ENCODE measurements around the gene GNL3L.
"Not testable (repeated sequence)": the region's sequence is repeated elsewhere in the genome, so short reads cannot be mapped to it uniquely, and the experiment has no call there.

GNL3L gene, protein sequence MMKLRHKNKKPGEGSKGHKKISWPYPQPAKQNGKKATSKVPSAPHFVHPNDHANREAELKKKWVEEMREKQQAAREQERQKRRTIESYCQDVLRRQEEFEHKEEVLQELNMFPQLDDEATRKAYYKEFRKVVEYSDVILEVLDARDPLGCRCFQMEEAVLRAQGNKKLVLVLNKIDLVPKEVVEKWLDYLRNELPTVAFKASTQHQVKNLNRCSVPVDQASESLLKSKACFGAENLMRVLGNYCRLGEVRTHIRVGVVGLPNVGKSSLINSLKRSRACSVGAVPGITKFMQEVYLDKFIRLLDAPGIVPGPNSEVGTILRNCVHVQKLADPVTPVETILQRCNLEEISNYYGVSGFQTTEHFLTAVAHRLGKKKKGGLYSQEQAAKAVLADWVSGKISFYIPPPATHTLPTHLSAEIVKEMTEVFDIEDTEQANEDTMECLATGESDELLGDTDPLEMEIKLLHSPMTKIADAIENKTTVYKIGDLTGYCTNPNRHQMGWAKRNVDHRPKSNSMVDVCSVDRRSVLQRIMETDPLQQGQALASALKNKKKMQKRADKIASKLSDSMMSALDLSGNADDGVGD

DNA sequence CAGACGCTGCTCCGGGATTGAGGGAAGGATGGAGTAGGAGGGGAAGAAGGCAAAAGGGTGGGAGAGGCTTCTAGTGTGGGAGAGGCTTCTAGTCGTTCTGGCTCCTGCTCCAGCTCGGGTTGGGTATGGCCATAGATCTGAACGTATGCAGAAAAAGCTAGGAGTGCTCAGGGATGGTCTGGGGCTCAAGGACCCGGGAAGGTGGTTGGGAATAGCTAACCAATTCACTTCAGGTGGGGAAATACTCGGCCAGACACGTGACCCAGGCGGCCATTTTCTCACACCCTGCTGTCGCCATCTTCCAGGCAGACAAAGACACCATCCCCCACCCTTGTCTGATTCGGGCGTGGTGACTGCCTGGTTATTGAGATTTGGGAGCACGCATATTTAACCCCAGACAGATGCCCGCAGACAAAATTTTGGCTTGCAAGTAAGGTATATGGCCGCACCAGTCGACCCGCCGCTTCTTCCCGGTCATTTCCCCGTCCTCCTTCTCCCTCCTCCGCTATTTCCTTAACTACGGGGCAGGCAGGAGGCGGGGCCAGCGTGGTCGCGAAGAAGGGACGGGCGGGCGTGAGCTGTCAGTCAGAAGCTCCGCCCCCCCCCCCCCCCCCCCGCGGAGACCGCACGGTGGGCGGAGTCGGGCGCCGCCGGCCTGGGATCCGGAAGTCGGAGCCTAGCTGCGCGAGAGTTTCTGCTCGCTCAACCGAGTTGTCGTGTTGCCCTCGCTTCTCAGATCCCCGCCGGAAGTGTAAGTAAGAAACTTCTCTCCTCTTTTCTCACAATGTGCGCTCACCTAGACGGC lies at the start of gene GNL3L:
TSS of gene GNL3L (plus strand) at position 668 of the 805 bp plus-strand sequence. CDS start 2,348 bp downstream, outside the sequence.
- peak; percentile 49 to 59 for DNase-seq (ENCODE audit: extremely low read depth in 1 of 2, low read depth in 1 of 2)

DNA sequence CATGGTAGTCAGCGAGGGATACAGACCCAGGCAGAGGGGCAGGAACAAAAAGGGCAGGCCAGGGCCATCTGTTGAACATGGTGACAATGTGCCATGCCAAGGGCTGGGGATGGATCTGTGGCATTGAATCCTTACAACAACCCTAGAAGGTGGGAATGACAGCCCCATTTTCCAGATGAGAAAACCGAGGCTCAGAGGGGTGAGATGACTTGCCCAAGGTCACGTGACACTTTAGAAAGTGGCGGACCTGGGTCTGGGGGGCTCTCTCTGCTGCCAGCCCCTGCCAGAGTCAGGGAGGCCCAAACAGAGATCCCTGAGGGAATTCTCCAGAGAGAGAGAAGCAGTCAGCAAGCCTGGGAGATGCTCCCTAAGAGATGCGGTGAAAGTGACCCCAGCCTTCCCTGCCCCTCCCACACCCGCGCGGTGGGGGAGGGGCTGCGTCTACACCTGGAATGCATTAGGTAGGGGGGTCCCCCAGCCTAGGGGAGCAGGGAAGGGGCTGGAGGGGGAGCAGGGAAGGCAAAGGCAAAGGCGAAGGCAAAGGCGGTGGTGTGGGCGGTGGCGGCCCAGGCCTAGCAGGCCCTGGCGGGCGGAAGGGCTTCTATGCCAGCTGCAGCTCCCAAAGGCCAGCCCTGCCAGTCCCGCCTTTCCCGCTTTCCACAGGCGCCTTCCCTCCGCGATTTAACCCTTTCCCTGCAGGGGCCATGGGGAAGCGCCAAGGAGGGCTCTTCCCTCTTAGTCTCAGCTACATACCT lies 47.0 kb upstream of the GNL3L start:
- DNase-seq (ENCODE audit: extremely low read depth in 1 of 2, low read depth in 1 of 2), result no peak

DNA sequence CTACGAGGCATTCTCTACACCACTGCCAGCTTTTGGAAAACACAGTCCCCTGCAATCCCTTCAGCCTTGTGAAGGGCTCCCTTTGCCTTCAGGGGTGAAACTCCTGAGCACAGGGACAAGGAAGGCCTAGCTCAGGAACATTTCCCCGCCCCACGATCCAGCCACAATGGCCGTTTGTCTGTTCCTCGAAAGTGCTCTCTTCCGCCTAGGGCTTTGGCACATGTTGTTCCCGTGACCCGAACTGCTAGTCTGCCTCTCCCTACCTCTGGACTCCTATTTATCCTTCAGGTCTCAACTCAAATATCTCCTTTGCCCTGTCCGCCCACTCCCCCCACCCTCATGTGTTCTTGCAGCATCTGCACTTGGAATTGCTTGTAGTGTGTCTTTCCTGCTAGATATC lies 46.1 kb upstream of the GNL3L start:
- no peak for DNase-seq (ENCODE audit: extremely low read depth in 1 of 2, low read depth in 1 of 2)

DNA sequence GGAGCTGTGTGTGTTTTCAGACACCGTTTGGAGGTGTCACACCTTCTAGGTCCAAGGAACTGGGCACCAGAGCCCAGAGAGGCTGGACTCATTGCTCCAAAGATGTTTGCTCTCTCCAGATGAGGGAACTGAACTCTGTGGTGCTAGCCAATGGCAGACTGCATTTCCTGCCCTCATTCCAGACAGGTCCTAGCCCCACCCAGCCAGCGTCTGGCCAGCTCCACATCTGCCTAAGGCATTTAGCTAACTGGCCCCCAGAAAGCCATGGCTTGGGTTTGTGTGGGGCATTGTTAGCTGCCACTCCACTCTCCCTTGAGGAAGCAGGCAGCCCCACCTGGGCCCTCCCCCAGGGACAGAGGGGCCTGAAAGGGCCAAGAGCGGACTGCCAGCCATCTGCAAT lies 45.4 kb upstream of the GNL3L start:
- DNase-seq (ENCODE audit: extremely low read depth in 1 of 2, low read depth in 1 of 2), result no peak

DNA sequence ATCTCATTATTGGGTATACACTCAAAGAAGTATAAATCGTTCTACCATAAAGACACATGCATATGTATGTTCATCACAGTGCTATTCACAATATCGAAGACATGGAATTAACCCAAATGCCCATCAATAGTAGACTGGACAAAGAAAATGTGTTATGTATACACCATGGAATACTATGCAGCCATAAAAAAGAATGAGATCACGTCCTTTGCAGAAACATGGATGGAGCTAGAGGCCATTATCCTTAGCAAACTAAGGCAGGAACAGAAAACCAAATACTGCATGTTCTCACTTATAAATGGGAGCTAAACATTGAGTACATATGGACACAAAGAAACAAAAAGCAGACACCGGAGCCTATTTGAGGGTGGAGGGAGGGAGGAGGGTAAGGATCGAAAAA lies 40.2 kb upstream of the GNL3L start:
- not testable (repeated sequence) for DNase-seq (ENCODE audit: extremely low read depth in 1 of 2, low read depth in 1 of 2)

DNA sequence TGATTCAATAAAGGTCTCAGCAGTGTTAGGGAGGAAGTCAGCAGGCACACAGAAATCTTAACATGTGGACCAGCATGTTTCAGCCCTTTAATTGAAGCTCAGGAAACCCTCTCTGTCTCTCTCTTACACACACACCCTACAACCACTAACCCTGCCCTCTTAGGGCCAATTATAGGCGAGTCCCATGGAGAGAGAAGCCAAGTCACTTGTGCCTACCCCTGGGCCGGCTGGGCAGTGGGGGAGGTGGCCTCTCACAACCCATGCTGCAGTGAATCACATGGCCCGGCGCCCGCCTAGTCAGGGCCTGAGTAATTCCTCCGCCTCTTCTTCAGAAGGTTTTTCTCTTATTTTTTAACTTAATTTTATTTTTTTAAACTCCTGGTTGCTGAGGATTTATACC lies 37.7 kb upstream of the GNL3L start:
- no peak for DNase-seq (ENCODE audit: extremely low read depth in 1 of 2, low read depth in 1 of 2)

DNA sequence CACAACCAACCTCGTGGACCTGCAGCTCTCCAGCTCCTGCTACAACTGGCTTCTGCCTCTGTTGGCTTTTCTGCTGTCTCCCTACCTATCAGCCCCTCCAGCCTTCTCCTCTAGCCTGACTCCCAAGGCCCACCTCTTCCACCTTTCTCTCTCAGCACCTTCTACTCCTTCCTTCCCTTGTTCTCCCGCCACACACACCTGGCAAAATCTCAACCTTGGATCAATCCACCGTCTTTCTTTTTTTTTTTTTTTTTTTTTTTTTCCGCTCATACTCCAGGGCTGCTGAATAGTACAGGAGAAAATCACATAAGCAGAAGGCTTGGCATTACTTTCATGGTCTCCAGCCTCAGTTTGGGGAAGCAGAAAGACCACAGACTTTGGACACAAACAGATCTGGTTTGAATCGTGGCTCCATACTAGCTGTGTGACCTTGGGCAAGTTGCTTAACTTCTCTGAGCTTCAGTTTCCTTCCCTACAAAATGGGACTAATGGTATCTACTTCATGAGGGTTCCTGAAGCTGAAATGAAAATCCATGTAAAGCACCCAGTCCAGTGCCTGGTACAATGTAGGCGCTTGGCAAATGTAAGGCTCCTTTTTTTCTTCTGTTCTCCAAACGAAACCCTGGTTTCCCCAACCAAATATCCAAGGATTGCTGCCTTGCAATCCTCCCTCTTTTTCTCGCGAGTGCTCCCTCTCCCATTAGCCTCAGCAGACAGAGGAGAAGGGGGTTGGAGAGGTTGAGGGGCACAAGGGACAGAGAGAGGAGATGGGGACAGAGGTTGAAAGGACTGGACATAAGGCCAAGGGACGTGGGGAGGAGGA lies 35.6 kb upstream of the GNL3L start:
- no peak for DNase-seq (ENCODE audit: extremely low read depth in 1 of 2, low read depth in 1 of 2)

DNA sequence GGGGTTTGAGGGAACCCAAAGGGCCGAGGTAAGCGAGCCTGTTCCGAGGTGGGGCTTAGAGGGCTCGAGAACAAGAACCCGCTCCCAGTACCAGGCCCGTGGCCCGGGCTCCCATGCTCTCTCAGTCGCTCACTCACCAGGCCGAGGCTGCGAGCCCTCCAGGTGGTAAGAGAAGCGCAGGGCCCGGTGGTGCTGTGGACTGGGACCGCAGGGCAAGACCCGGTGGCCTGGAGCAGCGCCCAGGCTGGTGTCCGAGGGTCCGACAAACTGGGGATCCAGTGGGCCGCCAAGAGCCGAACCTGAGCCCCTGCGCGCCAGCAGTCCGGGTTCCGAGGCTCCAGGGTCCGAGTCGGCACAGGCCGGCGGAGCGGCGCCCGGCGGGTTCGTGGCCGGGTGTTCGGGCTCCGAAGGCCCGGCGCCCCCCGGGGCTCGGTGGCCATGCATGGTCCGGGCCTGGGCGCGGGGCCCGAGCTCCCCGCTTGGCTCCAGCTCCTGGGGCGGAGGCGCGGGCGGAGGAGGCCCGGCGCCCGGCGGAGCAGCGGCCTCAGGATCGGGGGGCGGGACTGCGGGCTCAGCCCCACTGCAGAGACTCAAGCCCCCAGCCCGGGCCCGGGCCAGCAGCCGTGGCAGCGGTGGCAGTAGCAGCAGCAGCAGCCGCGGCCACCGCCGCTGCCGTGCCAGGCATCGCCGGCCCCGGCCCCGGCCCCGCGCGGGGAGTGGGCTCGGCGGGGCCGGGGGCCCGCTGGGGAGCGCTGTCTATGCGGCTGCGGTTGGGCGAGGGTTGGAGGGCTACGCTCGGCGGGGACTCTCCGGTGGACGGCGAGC lies 34.8 kb upstream of the GNL3L start:
- DNase-seq (ENCODE audit: extremely low read depth in 1 of 2, low read depth in 1 of 2), result no peak

DNA sequence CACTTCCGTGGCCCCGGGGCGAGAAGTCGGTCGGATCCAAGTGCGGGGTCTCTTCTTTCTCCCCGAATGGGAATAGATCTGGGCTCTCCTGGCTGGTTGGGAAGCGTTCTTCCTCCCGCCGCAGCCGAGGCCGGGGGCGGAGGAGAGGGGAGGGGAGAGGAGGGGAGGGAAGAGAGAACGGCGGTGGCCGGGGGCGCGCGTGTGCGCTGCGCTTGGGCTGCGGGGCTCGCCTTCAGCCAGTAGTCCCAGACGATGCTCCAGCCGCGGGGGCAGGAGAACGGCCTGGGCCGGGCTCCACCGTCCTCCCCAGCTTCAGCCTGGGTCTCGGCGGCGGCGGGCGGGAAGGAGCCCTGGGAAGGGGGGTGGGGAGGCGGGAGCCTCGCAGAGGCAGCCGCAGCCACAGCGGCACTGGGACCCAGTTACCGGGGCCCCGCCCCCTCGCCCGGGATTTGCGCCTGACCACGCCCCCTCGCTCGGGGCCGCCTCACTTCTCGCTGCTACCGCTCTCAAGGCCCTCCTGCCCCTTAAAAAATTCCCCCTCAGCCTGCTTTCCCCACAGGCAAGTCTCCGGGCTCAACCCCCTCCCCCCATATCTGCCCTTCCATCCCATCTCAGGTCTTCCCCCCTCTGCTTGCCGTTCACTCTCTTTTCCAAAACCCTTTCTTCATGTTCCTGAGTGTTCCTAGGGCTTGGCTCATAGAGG lies 34.1 kb upstream of the GNL3L start, which contains the start of gene FGD1:
TSS of gene FGD1 (minus strand) at position 421 of the 703 bp plus-strand sequence. CDS start 802 bp downstream, outside the sequence.
- peak in 1 of 2 donors; percentile 22 for DNase-seq (ENCODE audit: extremely low read depth in 1 of 2, low read depth in 1 of 2)

DNA sequence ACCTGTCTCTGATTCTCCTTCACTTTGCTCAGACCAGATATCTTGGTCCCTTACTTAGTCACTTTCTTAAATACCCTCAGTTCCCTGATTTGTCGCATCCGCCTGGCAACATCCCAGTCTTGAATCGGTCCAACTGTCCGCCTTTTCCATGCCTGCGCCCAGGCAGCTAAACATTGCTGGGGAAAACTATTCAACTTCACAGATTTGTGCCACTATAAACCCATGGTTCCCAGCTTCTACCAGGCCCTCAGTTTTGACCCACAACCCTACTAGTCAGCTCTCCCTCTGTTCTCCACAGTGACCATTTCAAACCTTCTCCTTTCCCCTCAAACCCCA lies 33.5 kb upstream of the GNL3L start:
- DNase-seq (ENCODE audit: extremely low read depth in 1 of 2, low read depth in 1 of 2), result no peak

DNA sequence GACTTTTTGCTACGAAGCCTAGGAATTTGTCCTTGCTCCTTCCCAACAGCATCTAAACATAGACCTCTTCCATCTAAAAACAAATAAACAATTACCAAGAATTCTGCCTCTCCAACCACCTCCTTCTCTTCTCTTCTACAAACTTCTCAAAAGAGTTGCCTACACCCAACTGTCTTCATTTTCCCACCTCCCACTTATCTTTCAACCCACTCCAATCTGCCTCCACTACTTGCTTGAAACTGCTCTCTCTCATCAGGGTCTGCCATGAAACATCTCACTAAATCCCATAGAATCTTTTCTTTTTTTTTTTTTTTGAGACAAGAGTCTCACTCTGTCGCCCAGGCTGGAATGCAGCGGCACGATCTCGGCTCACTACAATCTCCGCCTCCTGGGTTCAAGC lies 33.1 kb upstream of the GNL3L start:
- no peak for DNase-seq (ENCODE audit: extremely low read depth in 1 of 2, low read depth in 1 of 2)

DNA sequence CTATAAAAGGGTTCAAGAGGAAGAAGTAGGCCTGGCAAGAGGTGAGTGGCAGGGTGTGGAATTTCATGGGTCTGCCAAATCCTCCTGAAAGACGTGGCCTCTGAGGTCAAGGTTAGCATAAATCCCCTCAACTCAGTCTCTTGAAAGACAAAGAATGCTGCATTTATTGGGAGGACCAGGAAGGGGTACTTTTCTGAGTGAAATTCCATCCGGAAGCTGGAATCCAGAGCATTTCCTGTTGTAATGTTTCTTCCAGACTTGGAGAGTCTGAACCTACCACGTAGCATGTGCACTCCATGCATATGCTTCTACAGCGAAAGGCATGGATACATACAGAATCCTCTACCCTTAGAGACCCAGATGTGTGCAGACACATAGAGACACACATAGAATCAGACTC lies 20.6 kb upstream of the GNL3L start:
- DNase-seq (ENCODE audit: extremely low read depth in 1 of 2, low read depth in 1 of 2), result no peak

DNA sequence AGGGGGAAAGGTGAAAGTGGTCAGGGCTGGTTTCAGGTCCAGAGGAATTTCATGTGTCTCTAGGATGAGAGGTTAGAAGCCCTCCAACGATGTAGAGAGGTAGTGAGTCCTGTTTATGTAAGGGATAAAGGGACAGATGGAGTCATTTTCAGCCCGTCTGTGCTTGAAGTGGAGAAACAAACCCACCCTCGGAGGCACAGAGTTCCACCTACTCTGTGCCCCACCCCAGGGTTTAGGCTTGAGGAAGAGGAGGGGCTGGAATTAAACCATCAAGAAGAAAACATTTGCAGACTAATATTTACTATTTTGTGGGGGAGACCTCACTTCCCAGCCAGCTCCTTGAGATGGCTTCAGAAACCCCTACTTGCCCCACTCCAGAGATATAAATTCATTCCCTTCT lies 868 bp upstream of the GNL3L start:
- DNase-seq (ENCODE audit: extremely low read depth in 1 of 2, low read depth in 1 of 2), result no peak

DNA sequence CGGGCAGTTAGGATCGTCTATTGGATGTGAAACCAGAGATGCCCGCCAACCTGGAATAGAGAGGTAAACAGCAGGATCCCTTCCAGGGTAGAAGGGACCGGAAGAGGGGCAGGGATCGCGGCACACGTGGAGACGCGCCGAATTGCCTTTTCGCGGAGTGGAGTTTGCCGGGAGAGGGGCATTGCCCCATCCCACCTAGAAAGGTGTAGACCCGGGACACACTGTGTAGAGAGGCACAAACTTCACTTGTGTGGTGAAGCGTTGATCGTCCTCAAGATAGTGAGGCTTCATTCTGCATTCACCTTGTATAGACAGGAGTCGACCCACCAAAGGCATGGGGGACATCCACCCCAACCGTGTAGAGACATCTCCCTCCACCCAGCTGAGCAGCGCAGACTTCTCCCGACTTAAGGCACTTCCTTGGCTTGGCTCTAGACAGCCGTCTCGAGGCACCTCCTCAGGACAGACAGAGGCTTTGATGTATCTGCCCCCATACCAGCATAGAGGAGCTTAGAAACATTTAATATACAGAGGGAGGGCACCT lies 410 bp downstream of the GNL3L start:
- DNase-seq (ENCODE audit: extremely low read depth in 1 of 2, low read depth in 1 of 2), result no peak

DNA sequence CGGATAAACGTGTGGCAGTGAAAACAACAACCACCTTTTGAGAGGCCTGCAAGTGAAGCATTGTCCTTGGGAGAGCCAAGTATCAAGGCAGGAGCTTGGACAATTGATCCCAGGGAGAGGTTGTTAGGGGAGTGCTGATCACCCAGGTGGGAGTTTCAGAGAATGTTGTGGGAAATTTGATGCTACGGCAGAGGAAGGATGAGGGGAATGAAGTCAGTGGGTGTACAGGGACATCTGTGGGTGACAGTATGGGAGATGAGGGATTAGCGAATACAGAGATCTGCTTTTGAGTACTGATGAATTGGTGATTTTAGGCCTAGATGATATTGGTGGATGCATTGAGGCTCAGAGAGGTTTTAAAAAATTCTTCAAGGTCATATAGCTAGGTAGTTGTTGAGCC lies 4.3 kb downstream of the GNL3L start:
- DNase-seq (ENCODE audit: extremely low read depth in 1 of 2, low read depth in 1 of 2), result no peak

DNA sequence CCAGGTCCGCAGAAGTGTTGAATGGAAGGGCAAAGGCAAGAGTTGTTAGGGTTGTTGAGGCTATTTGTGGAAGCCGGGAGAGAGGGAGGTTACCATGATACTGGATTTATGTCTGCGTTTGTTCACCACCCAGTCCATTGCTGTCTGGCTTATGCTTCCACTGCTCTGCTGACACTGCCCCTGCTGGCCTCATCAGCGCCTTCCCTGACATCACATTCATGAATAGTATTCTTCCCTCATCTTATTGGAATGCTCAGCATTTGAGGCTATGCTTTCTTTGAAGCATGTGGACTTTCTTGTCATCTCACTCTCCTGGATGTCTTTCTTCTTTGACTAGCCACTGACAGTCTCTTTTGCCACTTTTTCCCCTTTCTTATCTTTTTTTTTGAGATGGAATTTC lies 10.3 kb downstream of the GNL3L start:
- DNase-seq (ENCODE audit: extremely low read depth in 1 of 2, low read depth in 1 of 2), result no peak

DNA sequence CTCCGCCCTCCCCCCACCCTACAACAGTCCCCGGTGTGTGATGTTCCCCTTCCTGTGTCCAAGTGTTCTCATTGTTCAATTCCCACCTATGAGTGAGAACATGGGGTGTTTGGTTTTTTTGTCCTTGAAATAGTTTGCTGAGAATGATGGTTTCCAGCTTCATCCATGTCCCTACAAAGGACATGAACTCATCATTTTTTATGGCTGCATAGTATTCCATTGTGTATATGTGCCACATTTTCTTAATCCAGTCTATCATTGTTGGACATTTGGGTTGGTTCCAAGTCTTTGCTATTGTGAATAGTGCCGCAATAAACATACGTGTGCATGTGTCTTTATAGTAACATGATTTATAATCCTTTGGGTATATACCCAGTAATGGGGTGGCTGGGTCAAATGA lies 12.2 kb downstream of the GNL3L start:
- not testable (repeated sequence) for DNase-seq (ENCODE audit: extremely low read depth in 1 of 2, low read depth in 1 of 2)

DNA sequence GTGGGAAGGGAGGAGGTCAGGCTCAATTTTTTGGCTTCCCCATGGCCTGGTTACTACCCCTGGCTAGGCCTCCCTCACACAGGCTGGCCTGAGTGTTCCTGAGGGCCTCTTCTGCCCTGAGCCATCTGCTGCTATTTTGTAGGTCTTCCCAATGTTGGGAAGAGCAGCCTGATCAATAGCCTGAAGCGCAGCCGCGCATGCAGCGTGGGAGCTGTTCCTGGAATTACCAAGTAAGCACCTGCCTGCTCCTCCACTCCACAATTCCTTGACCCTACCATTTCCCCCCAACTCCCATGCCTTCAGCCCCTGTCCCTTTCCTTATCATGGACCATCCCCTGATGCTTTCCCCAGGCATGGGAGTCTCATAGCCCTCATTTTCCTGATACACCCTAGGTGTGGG lies 20.8 kb downstream of the GNL3L start:
- no peak for DNase-seq (ENCODE audit: extremely low read depth in 1 of 2, low read depth in 1 of 2)
